D721Med (cell line): ENCODE data around the gene TIGAR.

Experiments used
- DNase-seq: peaks from one replicate; pipeline ENCODE4 v3.0.0; 2011; ENCODE audit warnings: low spot score; ENCODE audit not compliant: insufficient read length
- FAIRE-seq: peaks from 2 replicates; lab custom pipeline; 2011; peaks lifted over from hg19 to GRCh38; lab: Jason Lieb, UNC
- TF ChIP-seq, protein P1 (sequence below): IDR thresholded peaks from 2 replicates; pipeline ENCODE4 v1.5.1; 2012; ENCODE audit warnings: mild to moderate bottlenecking, control low read depth; ENCODE audit not compliant: insufficient read depth; ENCODE audit errors: missing control alignments

TIGAR gene

GRCh38 chr12:4284306-4284705, 36.7 kb upstream of the TIGAR start:
- TF ChIP-seq, protein P1, sequence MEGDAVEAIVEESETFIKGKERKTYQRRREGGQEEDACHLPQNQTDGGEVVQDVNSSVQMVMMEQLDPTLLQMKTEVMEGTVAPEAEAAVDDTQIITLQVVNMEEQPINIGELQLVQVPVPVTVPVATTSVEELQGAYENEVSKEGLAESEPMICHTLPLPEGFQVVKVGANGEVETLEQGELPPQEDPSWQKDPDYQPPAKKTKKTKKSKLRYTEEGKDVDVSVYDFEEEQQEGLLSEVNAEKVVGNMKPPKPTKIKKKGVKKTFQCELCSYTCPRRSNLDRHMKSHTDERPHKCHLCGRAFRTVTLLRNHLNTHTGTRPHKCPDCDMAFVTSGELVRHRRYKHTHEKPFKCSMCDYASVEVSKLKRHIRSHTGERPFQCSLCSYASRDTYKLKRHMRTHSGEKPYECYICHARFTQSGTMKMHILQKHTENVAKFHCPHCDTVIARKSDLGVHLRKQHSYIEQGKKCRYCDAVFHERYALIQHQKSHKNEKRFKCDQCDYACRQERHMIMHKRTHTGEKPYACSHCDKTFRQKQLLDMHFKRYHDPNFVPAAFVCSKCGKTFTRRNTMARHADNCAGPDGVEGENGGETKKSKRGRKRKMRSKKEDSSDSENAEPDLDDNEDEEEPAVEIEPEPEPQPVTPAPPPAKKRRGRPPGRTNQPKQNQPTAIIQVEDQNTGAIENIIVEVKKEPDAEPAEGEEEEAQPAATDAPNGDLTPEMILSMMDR: no peak
- no peak for DNase-seq
- no peak for FAIRE-seq

DNA sequence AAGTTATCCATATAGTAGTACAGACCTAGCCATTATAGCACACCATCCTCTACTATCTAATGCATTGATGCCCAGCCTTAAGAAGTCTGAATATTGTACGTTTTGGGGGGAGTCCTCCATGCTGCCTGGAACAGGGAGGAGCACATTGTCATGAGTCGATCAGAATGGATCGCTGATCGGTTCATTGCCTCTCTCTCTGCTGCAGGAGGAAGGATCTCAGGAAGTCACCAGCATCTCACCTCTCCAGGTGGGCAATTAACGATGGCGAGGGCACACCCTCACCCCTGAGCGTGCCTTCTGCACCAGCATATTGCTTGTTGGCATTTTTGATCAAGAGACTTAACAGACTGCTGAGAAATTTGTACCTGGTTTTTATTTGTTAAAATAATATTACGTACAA, 35.9 kb upstream of the TIGAR start:
- TF ChIP-seq, protein P1: no peak
- FAIRE-seq (no peak), DNase-seq (no peak)

- FAIRE-seq (no peak), DNase-seq (no peak)
- TF ChIP-seq, protein P1: no peak
Observed at GRCh38 chr12:4286228-4286627, 34.8 kb upstream of the TIGAR start.

GRCh38 chr12:4286771-4287317, 34.2 kb upstream of the TIGAR start:
- TF ChIP-seq, protein P1: no peak
- DNase-seq (no peak), FAIRE-seq (no peak)

DNA sequence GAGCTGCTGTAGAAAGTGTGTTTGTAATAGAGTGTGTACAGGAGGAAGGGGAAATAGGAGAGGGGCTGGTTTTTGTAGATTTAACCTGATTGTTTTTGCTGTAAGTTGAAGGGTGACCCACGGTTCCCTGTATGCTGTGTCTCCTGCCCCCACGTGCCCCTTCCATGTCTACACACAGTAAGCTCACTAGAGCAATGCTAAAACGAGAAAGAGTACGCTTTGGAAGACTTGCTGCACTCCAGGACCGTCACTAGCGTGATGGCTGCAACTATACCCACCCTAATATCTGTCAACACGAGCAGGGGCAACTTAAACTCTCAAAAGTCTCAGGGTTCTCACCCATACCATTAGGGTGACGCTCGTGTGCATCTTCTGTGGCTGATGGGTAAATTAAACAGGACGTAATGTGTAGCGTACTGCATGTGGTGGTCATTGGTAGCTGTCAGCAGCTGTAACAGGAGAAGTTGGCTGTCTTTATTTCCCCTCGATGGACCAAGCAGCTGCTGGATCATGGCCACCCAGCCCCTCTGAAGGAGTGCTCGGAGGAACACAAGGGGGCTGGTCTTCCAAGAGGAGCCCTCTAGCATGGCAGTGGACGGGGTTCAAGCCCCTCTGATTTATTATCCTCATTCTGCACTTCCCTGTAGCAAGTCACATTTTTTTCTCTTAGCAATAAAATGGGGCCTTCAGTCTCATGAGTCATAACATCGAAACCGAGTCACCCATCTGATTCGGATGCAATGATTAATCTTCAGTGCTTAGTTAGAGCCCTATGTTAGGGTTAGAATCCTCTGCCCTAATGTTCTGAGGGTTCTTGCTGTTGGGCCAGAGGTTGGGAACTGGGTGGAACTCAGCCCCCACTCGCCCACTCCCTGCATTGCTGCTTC, 33.4 kb upstream of the TIGAR start:
- DNase-seq (no peak), FAIRE-seq (no peak)
- TF ChIP-seq, protein P1: no peak

- TF ChIP-seq, protein P1: no peak
- FAIRE-seq: no peak
- no peak for DNase-seq
Observed at GRCh38 chr12:4288296-4289131, 32.5 kb upstream of the TIGAR start.
